Activated naive CD4-positive, alpha-beta T cell treated with anti-CD3 and anti-CD28 coated beads, Interleukin-2, amount 50 U/mL, for 72 hours (primary cell): ENCODE measurements around the gene PUM2. TPM values are rescaled to one million over a fixed set of nuclear protein-coding genes. Genes with fewer than 3 reads are reported as not detected.
A peak's percentile ranks its signal among the peaks of the same experiment; 100 is the strongest.

Experiments used
- ATAC-seq, 2 donors: fragments of 150-1000 bp; cut with Tn5 transposase; 2 replicates each; pipeline ENCODE4 v1.10.0; 2021; ENCODE audit warnings: mild to moderate bottlenecking in 2 of 2, moderate library complexity in 2 of 2
- DNase-seq, 2 donors: peaks; one replicate each; pipeline ENCODE4 v3.0.0; 2021 to 2022; ENCODE audit warnings: low spot score in 2 of 2
- H3K27ac Mint-ChIP-seq, 2 donors: one replicate each; pipeline ENCODE4 v1.8.0; 2022; ENCODE audit warnings: mild to moderate bottlenecking in 2 of 2, mixed read lengths in 2 of 2
- H3K36me3 Mint-ChIP-seq, 2 donors: one replicate each; pipeline ENCODE4 v1.8.0; 2022; ENCODE audit warnings: mixed read lengths in 2 of 2
- H3K9me3 Mint-ChIP-seq, 2 donors: one replicate each; pipeline ENCODE4 v1.8.0; 2022; ENCODE audit warnings: mixed read lengths in 2 of 2
- total RNA-seq, 2 donors: library from RNA; stranded (reverse); gene quantifications; one replicate each; pipeline ENCODE4 v1.2.3, GENCODE V29; 2022

Gene PUM2, protein sequence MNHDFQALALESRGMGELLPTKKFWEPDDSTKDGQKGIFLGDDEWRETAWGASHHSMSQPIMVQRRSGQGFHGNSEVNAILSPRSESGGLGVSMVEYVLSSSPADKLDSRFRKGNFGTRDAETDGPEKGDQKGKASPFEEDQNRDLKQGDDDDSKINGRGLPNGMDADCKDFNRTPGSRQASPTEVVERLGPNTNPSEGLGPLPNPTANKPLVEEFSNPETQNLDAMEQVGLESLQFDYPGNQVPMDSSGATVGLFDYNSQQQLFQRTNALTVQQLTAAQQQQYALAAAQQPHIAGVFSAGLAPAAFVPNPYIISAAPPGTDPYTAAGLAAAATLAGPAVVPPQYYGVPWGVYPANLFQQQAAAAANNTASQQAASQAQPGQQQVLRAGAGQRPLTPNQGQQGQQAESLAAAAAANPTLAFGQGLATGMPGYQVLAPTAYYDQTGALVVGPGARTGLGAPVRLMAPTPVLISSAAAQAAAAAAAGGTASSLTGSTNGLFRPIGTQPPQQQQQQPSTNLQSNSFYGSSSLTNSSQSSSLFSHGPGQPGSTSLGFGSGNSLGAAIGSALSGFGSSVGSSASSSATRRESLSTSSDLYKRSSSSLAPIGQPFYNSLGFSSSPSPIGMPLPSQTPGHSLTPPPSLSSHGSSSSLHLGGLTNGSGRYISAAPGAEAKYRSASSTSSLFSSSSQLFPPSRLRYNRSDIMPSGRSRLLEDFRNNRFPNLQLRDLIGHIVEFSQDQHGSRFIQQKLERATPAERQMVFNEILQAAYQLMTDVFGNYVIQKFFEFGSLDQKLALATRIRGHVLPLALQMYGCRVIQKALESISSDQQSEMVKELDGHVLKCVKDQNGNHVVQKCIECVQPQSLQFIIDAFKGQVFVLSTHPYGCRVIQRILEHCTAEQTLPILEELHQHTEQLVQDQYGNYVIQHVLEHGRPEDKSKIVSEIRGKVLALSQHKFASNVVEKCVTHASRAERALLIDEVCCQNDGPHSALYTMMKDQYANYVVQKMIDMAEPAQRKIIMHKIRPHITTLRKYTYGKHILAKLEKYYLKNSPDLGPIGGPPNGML
- 100 to 1,000 TPM in 1 of 2 donors, 10 to 100 TPM in 1; 99.0 to 111 TPM for total RNA-seq

- peaks cover 14 to 37% of the 10 kb centered on the region in 2 donors for H3K36me3 Mint-ChIP-seq
- DNase-seq (peak; percentile 94 to 99), ATAC-seq (peak; percentile 85 to 88)
- peak within 1 kb of the TSS in 1 of 2 donors; percentile 95 for H3K27ac Mint-ChIP-seq
- H3K9me3 Mint-ChIP-seq, result no peaks in the 10 kb centered on the region
These were observed at the start of gene PUM2 for GRCh38 chr2:20350753-20351554. PUM2 (minus strand) TSS chr2:20350844; CDS start chr2:20327360, 23,484 bp downstream.

DNA sequence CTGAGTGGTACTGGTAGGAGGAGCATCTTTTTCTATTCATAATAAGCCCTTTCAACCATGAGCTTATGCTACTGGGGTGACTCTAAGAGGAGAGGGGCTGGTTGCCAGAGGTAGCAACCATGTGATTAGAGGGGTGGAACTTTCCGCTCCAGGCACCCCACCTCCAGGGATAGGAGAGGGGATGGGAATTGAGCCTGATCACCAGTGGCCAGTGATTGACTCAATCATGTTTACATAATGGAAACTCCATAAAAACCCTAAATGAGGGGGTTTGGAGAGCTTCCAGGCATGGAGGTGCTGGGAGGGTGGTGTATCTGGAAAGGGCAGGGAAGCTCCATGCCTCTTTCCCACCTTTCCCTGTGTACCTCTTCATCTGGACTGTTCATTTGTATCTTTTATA, 49.7 kb upstream of the PUM2 start:
- DNase-seq, result no peak
- no peak for ATAC-seq
- Mint-ChIP-seq H3K9me3 (no peaks in the 10 kb centered on the region), H3K27ac (peak overlapping the region in 1 of 2 donors; percentile 36), H3K36me3 (no peaks in the 10 kb centered on the region)

DNA sequence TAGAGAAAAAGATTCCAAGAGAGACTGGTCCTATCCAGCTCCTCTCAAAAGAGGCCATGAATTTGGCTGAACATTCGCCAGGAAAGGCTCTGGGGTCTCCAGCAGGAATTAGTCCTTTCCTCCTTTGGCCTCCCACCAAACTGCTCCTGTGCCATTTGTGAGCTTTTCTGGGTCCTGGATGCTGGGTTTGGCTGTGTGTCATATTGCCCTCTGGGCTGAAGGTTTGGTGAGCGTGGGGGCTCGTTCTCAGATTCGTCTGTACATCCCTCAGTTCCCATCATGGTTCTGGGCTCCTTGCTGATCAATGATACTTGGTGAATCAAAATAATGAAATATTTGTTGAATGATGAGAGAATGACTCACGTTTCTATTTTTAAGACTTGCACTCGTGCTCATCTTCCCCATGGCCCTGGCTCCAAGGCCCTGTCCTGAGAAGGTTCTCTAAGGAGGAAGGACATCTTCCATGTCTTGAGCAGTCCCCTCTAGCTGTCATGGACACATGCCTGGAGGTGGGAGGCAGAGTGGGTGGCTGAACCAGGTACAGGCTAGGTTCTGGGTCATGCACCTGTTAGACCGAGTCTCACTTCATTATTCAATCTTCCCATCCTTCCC, 48.4 kb upstream of the PUM2 start:
- H3K9me3 Mint-ChIP-seq, result no peaks in the 10 kb centered on the region
- no peak for ATAC-seq
- DNase-seq, result no peak
- H3K36me3 Mint-ChIP-seq, result no peaks in the 10 kb centered on the region
- H3K27ac Mint-ChIP-seq, result no peak overlapping the region

GRCh38 chr2:20397811-20398447, 47.3 kb upstream of the PUM2 start:
- Mint-ChIP-seq H3K9me3 (no peaks in the 10 kb centered on the region), H3K36me3 (no peaks in the 10 kb centered on the region), H3K27ac (no peak overlapping the region)
- no peak for ATAC-seq
- no peak for DNase-seq

GRCh38 chr2:20396356-20397000, 45.8 kb upstream of the PUM2 start:
- no peak for DNase-seq
- peak overlapping the region in 1 of 2 donors; percentile 52 for H3K27ac Mint-ChIP-seq

GRCh38 chr2:20393986-20394385, 43.3 kb upstream of the PUM2 start:
- Mint-ChIP-seq H3K36me3 (no peaks in the 10 kb centered on the region), H3K27ac (no peak overlapping the region), H3K9me3 (no peaks in the 10 kb centered on the region)
- ATAC-seq (no peak), DNase-seq (no peak)

More at GRCh38 chr2:20396356-20397000, 45.8 kb upstream of the PUM2 start:
- no peak for ATAC-seq
- Mint-ChIP-seq H3K9me3 (no peaks in the 10 kb centered on the region), H3K36me3 (no peaks in the 10 kb centered on the region)

- Mint-ChIP-seq H3K9me3 (no peaks in the 10 kb centered on the region), H3K36me3 (no peaks in the 10 kb centered on the region), H3K27ac (no peak overlapping the region)
- ATAC-seq (no peak), DNase-seq (no peak)
These were observed 41.5 kb upstream of the PUM2 start for GRCh38 chr2:20391951-20392699.

DNA sequence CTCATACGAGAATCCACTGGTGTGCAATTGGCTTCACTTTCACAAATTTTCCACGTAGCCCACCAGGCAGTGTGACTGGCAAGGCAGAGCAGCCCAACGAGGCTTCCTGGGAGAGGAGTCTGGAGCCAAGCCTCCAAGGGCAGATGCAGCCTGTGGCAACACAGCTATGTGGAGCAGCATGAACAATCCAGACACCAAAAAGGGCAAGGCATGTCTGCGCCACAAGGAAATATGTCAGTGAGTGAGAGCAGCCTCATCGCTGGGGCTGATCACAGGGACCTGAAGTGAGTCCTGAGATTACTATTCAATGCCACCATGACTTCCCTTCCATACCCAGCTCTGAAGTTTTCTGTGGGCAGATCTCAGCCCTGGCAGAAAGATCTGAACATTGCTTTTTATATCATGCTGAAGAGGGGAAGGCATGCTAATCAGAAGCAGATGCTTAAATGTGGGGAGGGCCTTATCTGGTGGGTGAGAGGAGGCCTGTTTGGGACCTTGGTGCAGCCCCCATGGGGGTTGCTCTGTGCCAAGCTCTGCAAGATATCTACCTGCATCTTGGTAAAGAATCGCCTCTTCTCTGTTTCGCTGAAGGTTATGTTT, 40.0 kb upstream of the PUM2 start:
- no peak for ATAC-seq
- Mint-ChIP-seq H3K27ac (no peak overlapping the region), H3K9me3 (no peaks in the 10 kb centered on the region), H3K36me3 (no peaks in the 10 kb centered on the region)
- no peak for DNase-seq

DNA sequence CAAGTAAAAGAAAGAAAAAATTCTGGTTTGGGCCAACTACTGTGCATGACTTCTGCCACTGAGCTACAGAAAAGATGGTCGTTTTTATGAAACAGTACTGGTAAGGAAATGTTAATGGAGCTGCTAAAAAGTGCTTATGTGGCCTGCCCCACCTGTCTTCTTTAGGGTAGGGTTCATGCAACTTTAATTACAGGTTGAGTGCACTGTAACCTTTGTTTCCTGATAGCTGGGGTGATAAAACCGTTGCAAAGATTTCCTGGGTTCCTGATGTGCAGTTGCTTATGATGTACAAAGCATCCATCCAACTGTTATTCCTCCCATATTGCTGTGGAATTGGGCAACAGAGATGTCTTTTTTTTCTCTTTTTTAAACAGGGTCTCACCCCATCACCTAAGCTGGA, 34.3 kb upstream of the PUM2 start:
- no peaks in the 10 kb centered on the region for H3K9me3 Mint-ChIP-seq
- no peaks in the 10 kb centered on the region for H3K36me3 Mint-ChIP-seq

GRCh38 chr2:20382965-20383810, 32.5 kb upstream of the PUM2 start:
- ATAC-seq, result no peak
- DNase-seq, result no peak
- Mint-ChIP-seq H3K27ac (no peak overlapping the region), H3K36me3 (no peaks in the 10 kb centered on the region), H3K9me3 (no peaks in the 10 kb centered on the region)

More for the DNA sequence above, 34.3 kb upstream of the PUM2 start:
- no peak for DNase-seq
- no peak overlapping the region for H3K27ac Mint-ChIP-seq
- no peak for ATAC-seq

DNA sequence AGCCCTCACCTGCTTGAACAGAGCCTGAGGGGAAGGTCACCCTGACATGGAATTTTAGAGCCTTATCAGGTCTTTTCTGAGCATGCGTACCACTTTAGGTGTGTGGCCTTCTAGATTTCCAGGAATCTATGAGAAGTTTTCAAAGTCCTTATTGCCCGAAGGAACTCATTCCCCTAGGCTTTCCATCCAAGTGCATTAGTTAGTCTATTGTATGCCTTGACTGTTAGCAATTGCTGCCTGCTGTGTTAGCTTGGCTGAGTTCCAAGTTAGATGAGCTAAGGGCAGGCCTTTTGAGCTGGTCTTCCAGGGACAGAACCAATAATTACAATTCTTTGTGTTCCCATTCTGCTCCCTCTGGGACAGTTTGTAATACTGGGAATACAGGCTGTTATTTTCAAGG, 30.8 kb upstream of the PUM2 start:
- Mint-ChIP-seq H3K36me3 (no peaks in the 10 kb centered on the region), H3K9me3 (no peaks in the 10 kb centered on the region), H3K27ac (no peak overlapping the region)
- DNase-seq, result no peak
- ATAC-seq, result no peak

DNA sequence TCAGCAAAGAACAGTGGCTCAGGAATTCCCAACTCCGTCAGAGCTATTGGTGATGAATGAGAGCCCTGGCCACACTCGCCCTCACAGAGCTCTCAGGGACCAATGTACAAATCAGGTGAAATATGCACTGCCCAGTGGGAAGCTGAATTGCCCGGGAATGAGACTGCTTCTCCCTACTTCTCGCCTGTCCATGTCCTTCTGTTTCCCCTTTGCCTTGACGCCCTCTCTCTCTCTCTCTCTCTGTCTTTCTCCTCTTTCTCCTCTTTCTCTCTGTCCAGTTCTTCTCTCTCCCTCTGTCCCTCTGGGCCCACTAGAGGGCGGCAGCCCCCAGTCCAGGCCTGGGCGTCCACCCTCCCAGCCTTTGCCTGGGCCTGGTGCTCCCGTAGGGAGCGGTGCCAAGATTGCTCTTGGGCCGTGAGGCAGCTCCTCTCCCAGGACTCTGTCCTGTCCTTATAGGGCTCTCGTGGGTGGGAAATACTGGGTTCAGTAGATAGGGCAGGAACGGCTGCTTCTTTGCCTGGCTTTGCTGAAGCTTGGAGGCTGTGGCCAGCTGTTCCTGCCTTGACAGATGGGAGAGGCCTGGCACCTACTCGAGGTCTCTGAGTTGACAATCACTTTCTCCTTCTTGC, 28.4 kb upstream of the PUM2 start:
- ATAC-seq (peak; percentile 44 to 54), DNase-seq (no peak)
- H3K9me3 Mint-ChIP-seq, result no peaks in the 10 kb centered on the region
- H3K27ac Mint-ChIP-seq, result peak overlapping the region in 1 of 2 donors; percentile 2
- no peaks in the 10 kb centered on the region for H3K36me3 Mint-ChIP-seq

- Mint-ChIP-seq H3K36me3 (no peaks in the 10 kb centered on the region), H3K27ac (peak overlapping the region in 1 of 2 donors; percentile 53), H3K9me3 (no peaks in the 10 kb centered on the region)
- ATAC-seq (no peak), DNase-seq (no peak)
These were observed 27.7 kb upstream of the PUM2 start for GRCh38 chr2:20378341-20378740.
